Common myeloid progenitor, CD34-positive (primary cell): ENCODE results near the gene GBX1.

ENCODE experiments used
- CTCF ChIA-PET: fragments of 350-600 bp; sonication (Branson Sonifier 250); formaldehyde crosslinking; loops from one replicate; lab custom pipeline; 2021; ENCODE audit warnings: antibody characterized with exemption; lab: Charles Lee
- POLR2A ChIA-PET: fragments of 350-600 bp; sonication (Branson Sonifier 250); formaldehyde crosslinking; loops from one replicate; lab custom pipeline; 2021; ENCODE audit warnings: antibody characterized with exemption; lab: Charles Lee
- DNase-seq, 3 donors: peaks; one replicate each; pipeline versions ENCODE4 v3.0.0 to v3.0.0-alpha.2; 2013
- H3K27ac ChIP-seq, 2 experiments: 1 replicate in 1 of 2; 2 replicates in 1 of 2; pipeline ENCODE4 v1.7.0; 2013; ENCODE audit warnings: inconsistent platforms in 2 of 2, low read length in 2 of 2, mild to moderate bottlenecking in 2 of 2, low read depth in 1 of 2, moderate library complexity in 1 of 2; ENCODE audit not compliant: severe bottlenecking in 2 of 2, insufficient read depth in 1 of 2, poor library complexity in 1 of 2
- H3K27me3 ChIP-seq, 5 experiments: replicated peaks in 2 of 5; 1 replicate in 3 of 5; 2 replicates in 2 of 5; pipeline versions ENCODE4 v1.6.1 to v1.7.0; 2013; ENCODE audit warnings: low read length in 4 of 5, mild to moderate bottlenecking in 2 of 5, moderate library complexity in 2 of 5, inconsistent platforms in 1 of 5; ENCODE audit not compliant: insufficient read depth in 5 of 5, control insufficient read depth in 4 of 5
- H3K36me3 ChIP-seq, 4 experiments: 1 replicate in 2 of 4; 2 replicates in 2 of 4; pipeline versions ENCODE4 v1.6.1 to v1.7.0; 2013; ENCODE audit warnings: low read length in 3 of 4, control low read depth in 1 of 4, mild to moderate bottlenecking in 1 of 4; ENCODE audit not compliant: control insufficient read depth in 4 of 4, insufficient read depth in 4 of 4
- H3K4me1 ChIP-seq, 4 experiments: 1 replicate in 3 of 4; 2 replicates in 1 of 4; pipeline versions ENCODE4 v1.6.1 to v1.7.1; 2013; ENCODE audit warnings: low read length in 3 of 4, mild to moderate bottlenecking in 3 of 4, control low read depth in 1 of 4, inconsistent platforms in 1 of 4, moderate library complexity in 1 of 4; ENCODE audit not compliant: control insufficient read depth in 4 of 4, insufficient read depth in 4 of 4; ENCODE audit errors: control extremely low read depth in 1 of 4
- H3K4me3 ChIP-seq, 7 experiments: 1 replicate in 4 of 7; 2 replicates in 3 of 7; pipeline versions ENCODE4 v1.5.1 to v1.7.0; 2013; ENCODE audit warnings: mild to moderate bottlenecking in 7 of 7, low read length in 6 of 7, moderate library complexity in 6 of 7, inconsistent platforms in 2 of 7, low read depth in 2 of 7, control low read depth in 1 of 7; ENCODE audit not compliant: insufficient read depth in 4 of 7, control insufficient read depth in 1 of 7; ENCODE audit errors: extremely low read depth in 1 of 7
- H3K9me3 ChIP-seq, 5 experiments: 1 replicate in 4 of 5; 2 replicates in 1 of 5; pipeline versions ENCODE4 v1.6.1 to v1.7.1; 2013; ENCODE audit warnings: low read length in 4 of 5, mild to moderate bottlenecking in 2 of 5, inconsistent platforms in 1 of 5, low read depth in 1 of 5, moderate library complexity in 1 of 5; ENCODE audit not compliant: control insufficient read depth in 4 of 5, insufficient read depth in 2 of 5; ENCODE audit errors: control extremely low read depth in 1 of 5
- WGBS: methylation state at CpG from one replicate; pipeline ENCODE4 v1.1.5; 2013; ENCODE audit not compliant: insufficient coverage; 5-methylcytosine and 5-hydroxymethylcytosine counted together

Gene GBX1

DNA sequence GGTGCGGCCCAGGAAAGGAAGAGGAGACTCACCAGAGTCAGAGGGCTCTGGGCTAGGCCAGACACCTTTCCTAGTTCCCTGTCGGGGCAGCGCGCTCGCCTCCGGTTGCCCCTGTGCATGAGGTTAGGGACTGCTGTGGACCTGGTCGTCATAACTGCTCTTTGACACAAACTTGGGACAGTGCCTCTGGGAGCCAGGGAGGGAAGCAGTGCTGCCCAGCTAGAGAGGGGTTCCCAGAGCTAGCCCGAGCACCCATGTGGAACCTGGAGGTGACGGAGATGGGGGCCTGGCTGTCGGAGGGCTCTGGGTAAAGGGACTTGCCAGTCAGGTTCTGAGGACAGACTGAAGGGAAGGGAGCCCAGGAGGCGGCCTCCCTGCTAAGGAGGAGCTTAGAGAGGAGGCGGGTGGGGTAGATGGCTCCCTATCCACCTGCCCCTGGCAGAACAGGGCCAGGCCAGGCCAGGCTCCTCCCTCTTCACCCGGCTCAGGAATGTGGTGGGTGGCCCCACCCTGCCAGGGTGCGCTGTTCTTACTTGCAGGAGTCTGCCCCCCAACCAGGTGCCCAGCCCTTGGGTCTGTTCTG lies 51.6 kb downstream of the GBX1 start:
- Histone ChIP-seq H3K4me1 (peaks cover 0 to 11% (median 4%) of the 10 kb centered on the region in 4 experiments), H3K27me3 (peaks cover 0 to 22% (median 7%) of the 10 kb centered on the region in 5 experiments), H3K36me3 (peaks cover 0 to 52% (median 33%) of the 10 kb centered on the region in 4 experiments), H3K4me3 (peak overlapping the region in 1 of 7 experiments; percentile 14), H3K9me3 (no peaks in the 10 kb centered on the region), H3K27ac (no peak overlapping the region)
- DNase-seq = no peak
- WGBS = 93% methylated on average over 11 of the region's 14 CpGs
- ChIA-PET CTCF (interaction anchor here (0.7 to 1.6 kb wide), 12 partner anchors 8 to 218 kb away, joined by 3 to 5 read pairs (median 3); no protein-coding TSS in a partner anchor), POLR2A (interaction anchor here (0.5 kb wide), 1 partner anchor 67 kb away, joined by 3 read pairs; no protein-coding TSS in a partner anchor)

DNA sequence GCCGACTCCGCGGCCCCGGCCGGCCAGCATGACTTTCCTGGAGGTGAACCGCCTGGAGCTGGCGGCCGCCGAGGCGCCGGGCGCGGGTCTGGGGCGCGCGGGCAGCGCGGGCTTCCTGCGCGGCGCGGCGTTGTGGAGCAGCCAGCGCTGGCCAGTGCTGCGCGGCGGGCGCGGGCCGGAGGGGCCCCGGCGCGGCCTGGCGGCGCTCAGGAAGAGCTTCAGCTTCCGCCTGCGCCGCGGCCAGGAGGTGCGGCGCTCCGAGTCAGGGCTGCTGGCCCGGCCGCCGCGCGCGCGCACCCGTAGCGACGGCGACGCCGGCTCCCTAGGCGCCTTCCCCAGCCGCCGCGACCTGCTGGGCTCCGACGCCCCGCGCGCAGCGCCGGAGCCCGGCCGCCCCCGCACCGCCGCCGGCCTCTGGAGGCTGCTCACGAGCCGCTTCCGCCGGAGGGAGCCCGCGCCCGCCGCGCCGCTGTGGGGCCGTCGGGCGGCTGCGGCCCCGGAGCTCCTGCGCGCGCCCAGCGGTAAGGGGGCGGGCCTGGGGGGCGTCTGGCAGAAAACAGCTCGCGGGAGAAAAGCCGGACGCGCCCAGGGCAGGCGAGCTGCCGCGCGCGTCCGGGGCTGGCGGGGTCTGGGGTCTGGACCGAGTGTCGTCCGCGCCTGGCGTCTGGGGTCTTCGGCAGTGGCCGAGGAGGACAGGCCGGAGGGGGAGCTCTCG lies 52.2 kb downstream of the GBX1 start:
- Histone ChIP-seq H3K27me3 (peaks cover 0 to 22% (median 7%) of the 10 kb centered on the region in 5 experiments), H3K27ac (no peak overlapping the region), H3K4me1 (peaks cover 0 to 11% (median 5%) of the 10 kb centered on the region in 4 experiments), H3K36me3 (peaks cover 0 to 45% (median 30%) of the 10 kb centered on the region in 4 experiments), H3K9me3 (no peaks in the 10 kb centered on the region), H3K4me3 (peak overlapping the region in 4 of 7 experiments; percentile 23 to 66 (median 45))
- ChIA-PET CTCF (interaction anchor here (0.7 to 1.6 kb wide), 12 partner anchors 9 to 217 kb away, joined by 3 to 5 read pairs (median 3); no protein-coding TSS in a partner anchor), POLR2A (interaction anchor here (0.5 kb wide), 1 partner anchor 67 kb away, joined by 3 read pairs; no protein-coding TSS in a partner anchor)
- DNase-seq = peak in 2 of 3 donors; percentile 43 to 58
- WGBS = 13% methylated on average over 89 of the region's 114 CpGs

DNA sequence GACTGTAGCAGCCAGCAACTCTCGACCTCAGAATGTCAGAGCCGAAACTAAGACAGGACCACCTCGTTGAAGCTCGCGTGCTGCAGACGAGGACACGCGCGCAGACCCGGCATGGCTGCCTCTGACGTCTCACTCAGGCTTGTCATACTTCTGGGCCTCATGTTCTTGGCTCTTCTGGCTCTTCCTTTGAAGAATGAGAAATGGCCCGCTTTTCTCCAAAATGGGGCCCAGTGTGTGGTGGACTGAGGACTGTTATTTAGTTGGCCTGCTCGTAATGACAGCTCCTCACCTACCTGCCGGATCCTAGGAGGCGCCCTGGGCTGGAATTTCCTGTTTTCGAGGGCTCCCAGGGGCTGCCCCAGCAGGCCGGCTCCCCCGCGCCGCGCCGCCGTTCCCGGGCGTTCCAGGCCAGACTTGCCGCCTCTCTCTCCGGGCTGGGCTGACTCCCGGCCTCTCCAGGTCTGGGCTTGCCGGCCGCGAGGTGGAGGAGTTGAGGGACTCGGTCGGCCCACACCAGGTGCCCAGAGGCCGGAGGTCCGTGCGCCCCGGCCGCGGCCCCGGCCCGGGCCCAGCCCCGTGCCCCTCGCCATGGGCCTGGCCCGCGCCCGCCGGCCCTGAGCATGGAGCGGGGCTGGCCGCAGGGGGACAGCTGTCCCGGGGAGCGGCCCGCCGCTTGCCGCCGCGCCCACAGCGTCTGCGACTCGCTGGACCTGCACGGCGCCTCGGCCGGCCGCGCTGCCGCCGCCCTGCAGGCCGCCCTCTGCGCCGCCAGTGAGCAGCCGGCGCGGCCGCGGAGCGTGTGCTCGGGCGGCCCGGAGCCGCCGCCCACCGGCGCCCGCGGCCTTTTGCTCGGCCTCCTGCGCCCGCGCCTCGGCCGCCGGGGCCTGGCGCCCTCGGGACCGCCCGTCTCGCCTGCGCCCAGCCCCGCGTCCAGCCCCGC lies 53.1 kb downstream of the GBX1 start:
- WGBS = 36% methylated on average over 94 of the region's 101 CpGs
- Histone ChIP-seq H3K27me3 (peaks cover 0 to 22% (median 7%) of the 10 kb centered on the region in 5 experiments), H3K36me3 (peaks cover 0 to 37% (median 22%) of the 10 kb centered on the region in 4 experiments), H3K9me3 (no peaks in the 10 kb centered on the region), H3K27ac (no peak overlapping the region), H3K4me1 (peaks cover 0 to 11% (median 5%) of the 10 kb centered on the region in 4 experiments), H3K4me3 (peak overlapping the region in 4 of 7 experiments; percentile 23 to 66 (median 45))
- DNase-seq = peak in 1 of 3 donors; percentile 17
- ChIA-PET CTCF (interaction anchor here (0.9 to 4.6 kb wide), 8 partner anchors 10 to 153 kb away, joined by 3 to 28 read pairs (median 4); no protein-coding TSS in a partner anchor), POLR2A (no interaction called here)

DNA sequence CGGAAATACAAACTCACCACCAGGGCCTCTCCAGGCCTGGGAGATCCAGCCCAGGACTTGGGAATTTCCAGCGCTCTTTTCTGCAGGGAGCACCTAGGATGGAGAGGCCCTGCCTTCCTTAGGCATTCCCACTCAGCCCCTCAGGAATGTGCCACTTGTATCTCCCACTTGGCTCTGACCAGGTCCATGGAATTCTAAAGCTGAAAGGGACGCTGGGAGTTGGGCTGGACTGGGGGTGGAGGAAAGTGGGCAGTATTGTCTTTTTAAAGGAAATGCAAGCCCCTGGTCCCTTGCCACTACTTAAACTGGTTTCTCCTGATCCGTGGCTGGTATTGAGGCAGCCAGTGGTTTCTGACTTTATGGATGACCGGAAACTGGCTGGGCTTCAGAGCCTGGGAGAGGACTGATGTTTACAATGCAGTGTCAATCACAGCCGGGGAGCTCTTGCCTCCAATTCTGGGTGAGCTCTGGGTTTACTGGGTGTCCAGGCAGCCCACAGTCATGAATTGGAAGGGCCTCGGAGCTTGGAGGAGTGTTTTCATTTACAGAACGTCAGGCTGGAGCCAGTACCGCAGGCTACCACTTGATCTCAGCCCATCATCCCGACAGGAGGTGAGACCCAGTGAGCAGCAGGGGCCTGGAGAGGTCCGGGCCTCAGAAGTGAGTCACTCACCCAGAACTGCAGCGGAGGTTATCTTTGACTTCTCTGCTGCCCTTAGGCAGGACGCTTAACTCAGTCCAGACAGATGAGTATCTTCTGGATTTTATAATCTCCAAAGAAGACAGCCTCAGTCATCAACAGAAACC lies 53.9 kb downstream of the GBX1 start:
- H3K36me3 ChIP-seq = peaks cover 0 to 28% (median 14%) of the 10 kb centered on the region in 4 experiments
- DNase-seq = no peak
- H3K4me3 ChIP-seq = no peak overlapping the region
- WGBS = 98% methylated on average over 11 of the region's 13 CpGs
- peaks cover 0 to 11% (median 5%) of the 10 kb centered on the region in 4 experiments for H3K4me1 ChIP-seq
- ChIA-PET CTCF (interaction anchor here (0.7 to 4.6 kb wide), 10 partner anchors 10 to 152 kb away, joined by 3 to 28 read pairs (median 4); no protein-coding TSS in a partner anchor), POLR2A (no interaction called here)
- no peak overlapping the region for H3K27ac ChIP-seq
- peaks cover 0 to 22% (median 7%) of the 10 kb centered on the region in 5 experiments for H3K27me3 ChIP-seq
- H3K9me3 ChIP-seq = no peaks in the 10 kb centered on the region

DNA sequence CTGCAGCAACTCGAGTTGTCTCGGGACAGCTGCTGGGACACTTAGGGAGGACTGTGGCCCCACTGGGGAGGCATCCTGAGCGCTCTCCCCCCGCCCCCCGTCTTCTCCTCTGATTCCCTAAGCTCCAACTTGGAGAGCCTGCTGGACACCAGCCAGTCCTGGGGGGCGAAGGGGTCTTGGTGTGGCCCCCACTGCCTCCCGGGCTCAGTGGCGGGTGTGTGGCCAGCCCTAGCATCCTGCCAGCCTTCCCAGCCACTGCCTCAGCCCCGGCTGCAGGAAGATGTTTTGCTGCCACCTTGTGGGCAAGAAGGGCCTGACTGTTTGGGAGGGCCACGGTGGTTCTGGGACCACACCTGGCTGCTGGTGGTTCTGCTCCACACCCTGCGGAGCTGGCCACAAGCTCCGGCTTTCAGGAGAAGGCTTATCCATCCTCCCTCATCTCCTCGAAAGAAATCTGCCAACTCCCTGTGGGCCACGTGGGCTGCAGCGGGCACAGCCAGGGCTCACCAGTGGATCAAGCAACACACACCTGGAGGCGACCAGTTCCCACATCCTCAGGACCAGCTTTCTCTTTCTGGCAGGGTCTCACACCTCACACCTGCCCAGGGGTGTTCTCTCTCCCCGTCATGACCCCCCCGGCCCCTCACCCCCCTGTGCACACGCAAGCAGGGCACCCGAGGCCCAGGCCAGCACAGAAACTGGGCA lies 56.4 kb downstream of the GBX1 start:
- peaks cover 0 to 22% (median 6%) of the 10 kb centered on the region in 5 experiments for H3K27me3 ChIP-seq
- ChIA-PET CTCF (interaction anchor here (0.8 to 6.5 kb wide), 37 partner anchors 8 to 213 kb away, joined by 3 to 219 read pairs (median 4); partner anchors contain the start of genes ABCB8, AGAP3, ATG9B and FASTK), POLR2A (interaction anchor here (1.1 to 1.3 kb wide), 2 partner anchors 24 to 51 kb away, joined by 3 read pairs; no protein-coding TSS in a partner anchor)
- WGBS = 48% methylated on average over 19 of the region's 20 CpGs
- H3K36me3 ChIP-seq = peaks cover 0 to 13% (median 5%) of the 10 kb centered on the region in 4 experiments
- H3K4me1 ChIP-seq = peaks cover 0 to 12% (median 6%) of the 10 kb centered on the region in 4 experiments
- H3K27ac ChIP-seq = no peak overlapping the region
- no peak overlapping the region for H3K4me3 ChIP-seq
- DNase-seq = peak; percentile 57 to 74 (median 67)
- H3K9me3 ChIP-seq = no peaks in the 10 kb centered on the region
